ENCODE data around the gene FREY1.

Gene FREY1, protein sequence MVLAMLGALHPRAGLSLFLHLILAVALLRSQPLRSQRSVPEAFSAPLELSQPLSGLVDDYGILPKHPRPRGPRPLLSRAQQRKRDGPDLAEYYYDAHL

DNA sequence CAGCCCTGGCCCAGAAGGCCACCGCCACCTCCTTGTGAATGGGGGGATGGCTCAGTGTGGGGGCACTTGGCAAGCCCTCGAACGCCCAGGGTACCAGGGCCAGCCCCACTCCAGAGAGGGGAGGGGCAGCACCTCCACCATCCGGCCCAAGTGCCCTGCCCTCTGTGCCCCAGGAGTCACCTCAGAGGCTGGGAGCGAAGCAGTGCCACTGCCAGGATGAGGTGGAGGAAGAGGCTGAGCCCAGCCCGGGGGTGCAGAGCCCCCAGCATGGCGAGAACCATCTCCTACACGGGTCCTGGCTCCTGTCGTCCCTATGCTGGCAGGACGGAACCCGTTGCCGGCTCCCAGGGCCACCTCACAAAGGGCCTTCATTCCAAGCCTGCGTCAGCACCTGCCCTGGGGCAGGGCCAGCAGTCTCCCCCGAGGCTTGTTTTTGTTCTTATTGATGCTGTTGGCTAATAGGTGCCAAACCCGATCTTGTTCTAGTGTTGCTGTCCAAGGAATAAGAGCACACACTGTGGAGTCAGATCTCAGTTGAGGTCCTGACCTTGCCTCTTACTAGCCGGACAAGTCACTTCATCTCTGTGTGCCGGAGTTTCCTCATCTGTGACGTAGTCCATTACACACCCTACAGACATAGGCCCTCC, at the start of gene FREY1:
Gene FREY1, minus strand, starts transcription at position 307 of the 647 bp plus-strand sequence. Its CDS starts 26 bp downstream, at position 281.
- no peak for DNase-seq

DNA sequence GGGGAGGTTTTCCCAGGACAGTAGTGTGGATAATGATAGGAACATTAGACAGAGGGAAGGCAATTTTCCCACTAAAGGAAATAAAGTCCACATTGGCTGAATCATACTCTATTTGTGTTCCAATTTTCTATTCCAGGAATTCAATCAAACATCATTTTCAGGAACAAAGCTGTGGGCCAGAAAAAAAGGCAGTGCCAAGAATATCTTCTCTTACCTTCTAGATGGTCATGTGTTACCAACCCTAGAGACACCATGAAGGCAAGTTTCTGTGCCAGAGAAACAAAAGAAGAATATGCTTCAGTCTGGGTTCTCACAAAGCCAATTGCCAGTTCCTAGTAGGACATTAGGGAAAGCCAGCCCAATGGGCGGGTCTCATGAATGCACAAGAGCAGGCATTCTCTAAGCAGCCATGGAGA, 42.9 kb upstream of the FREY1 start:
- DNase-seq = no peak

DNA sequence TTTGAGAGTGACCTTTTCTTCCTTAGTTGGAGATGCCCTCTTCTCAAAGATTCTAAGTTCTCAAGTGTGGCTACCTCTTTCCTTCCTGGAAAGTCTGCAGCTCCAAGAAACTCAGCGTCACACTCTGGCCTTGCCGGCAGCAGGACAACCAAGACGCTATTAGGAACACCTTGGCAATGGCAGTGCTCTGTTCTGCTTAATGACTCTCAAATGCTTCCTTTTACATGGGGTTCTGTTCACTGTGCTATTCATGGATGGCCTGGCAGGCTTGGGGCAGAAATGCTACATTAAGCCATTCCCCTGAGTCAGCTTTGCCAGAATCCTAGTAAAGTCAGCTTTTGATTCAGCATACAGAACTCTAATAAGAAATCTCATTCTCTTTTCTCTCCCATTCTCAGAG, 41.3 kb upstream of the FREY1 start:
- no peak for DNase-seq

GRCh38 chr11:45947885-45948284, 40.8 kb upstream of the FREY1 start:
- DNase-seq = no peak

- DNase-seq = no peak
Measured at GRCh38 chr11:45945397-45945999, 38.4 kb upstream of the FREY1 start.

DNA sequence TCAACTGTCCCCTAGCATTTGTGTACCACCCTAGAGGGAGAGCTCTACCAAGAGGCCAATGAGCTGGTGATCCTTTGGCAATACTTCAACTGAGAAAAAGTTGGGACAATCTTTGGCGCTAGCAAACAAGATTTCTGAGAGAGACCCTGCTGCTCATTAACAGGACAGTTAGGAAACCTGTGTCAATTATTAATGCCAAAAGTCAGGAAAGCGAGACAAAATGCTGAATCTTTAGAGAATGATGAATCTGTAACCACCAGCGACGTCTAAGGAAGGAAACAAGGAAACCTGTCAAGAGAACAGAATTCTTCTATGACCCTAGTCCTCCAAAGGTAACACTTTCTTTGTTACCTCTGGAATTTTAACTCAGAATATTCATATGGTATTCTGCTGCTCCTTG, 35.3 kb upstream of the FREY1 start:
- DNase-seq = no peak

- no peak for DNase-seq
Measured at GRCh38 chr11:45941285-45941684, 34.2 kb upstream of the FREY1 start.

- no peak for DNase-seq
Measured at GRCh38 chr11:45939836-45940235, 32.8 kb upstream of the FREY1 start.

DNA sequence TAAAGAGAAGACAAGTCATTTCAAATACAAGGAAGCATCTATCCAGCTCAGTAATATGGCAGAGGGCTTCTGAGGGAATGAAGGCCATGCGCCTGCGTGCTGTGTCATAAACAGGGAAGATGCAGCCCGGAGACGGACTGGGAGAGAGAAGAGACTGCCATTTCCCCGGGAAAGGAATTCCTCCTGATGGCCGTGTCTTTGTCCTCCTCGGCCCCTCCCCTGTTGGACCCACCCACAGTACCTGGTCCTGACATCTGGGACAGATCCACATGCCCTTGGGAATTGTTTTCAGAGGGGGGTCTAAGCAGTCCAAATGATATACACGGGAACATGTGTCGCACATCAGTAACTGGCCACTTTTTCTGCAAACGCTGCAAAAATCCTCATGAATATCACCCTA, 30.8 kb upstream of the FREY1 start:
- no peak for DNase-seq

- DNase-seq = no peak
Measured at GRCh38 chr11:45936511-45937054, 29.5 kb upstream of the FREY1 start.

GRCh38 chr11:45935349-45936064, 28.4 kb upstream of the FREY1 start:
- DNase-seq = no peak

- no peak for DNase-seq
Measured at GRCh38 chr11:45934580-45935318, 27.7 kb upstream of the FREY1 start.

GRCh38 chr11:45933846-45934579, 26.9 kb upstream of the FREY1 start:
- DNase-seq = no peak

DNA sequence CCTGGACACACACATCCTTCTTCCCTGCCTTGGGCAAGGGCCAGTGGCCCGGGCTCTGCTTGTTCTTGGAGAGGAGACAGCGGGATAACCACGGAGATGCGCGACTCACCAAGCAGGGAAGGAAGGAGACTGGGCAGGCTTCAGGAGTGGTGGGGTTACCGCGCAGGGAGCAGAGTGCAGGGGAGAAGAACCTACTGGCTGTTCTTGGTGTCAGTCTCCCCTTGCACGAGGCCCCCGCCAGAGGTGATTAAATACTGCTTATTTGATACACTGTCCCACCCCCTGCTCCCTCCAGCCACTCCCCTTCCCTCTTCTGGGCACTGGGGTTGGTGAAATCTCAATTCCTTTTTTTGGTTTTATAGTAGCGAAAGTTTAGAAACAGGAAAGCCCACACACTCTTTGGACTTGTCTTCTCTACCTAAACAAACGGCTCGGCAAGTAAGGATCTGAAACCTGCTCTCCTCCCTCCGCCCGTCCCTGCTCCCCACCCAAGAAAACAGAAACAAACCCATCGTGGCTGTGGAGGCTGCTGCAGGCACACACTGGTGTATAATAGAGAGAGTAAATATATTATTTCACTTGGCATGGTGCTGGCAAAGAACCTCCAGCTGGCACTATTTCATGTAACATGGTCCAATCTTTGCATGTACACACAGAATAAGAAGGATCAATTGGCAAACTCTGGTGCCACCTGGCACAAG, 26.2 kb upstream of the FREY1 start:
- no peak for DNase-seq

DNA sequence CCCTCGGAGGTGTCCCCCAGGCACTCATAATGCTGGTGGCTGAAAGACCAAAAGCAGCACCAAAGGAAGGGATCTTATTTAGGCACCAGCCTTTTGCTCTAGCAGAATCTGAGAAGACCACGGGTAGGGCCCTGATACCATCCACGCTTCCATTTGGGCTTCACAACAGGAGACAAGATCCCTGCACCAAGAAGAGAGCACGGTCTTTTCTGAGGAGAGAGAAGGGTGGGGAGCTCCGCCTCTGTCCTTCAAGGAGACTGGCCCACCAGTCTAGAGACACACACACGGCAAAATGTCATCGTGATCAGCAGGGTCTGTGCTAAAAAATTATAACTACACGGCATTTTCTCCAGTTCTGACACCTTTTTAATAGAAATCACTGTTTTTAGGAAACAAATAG, 25.1 kb upstream of the FREY1 start:
- no peak for DNase-seq

DNA sequence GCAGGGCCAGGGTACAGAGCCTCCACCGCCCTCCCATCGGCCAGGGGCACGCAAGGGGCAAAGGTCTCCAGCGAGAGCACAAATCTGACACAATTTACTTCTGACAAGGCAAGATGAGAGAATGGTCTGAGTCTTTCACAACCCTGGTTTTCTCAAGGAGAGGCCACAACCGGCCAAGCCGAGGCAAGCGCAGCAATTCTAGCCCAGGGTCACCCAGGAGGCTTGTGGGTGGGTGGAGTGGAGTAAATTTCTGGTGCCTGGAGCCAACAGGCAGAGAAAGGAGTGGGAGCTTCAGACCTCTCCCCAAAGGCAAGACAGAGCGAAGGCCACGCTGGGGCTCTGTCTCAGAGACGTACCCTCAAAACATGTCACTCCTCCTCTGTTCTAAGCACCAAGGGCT, 24.7 kb upstream of the FREY1 start:
- DNase-seq = no peak

GRCh38 chr11:45930951-45931570, 24.0 kb upstream of the FREY1 start:
- no peak for DNase-seq

GRCh38 chr11:45930031-45930794, 23.1 kb upstream of the FREY1 start:
- DNase-seq = no peak

DNA sequence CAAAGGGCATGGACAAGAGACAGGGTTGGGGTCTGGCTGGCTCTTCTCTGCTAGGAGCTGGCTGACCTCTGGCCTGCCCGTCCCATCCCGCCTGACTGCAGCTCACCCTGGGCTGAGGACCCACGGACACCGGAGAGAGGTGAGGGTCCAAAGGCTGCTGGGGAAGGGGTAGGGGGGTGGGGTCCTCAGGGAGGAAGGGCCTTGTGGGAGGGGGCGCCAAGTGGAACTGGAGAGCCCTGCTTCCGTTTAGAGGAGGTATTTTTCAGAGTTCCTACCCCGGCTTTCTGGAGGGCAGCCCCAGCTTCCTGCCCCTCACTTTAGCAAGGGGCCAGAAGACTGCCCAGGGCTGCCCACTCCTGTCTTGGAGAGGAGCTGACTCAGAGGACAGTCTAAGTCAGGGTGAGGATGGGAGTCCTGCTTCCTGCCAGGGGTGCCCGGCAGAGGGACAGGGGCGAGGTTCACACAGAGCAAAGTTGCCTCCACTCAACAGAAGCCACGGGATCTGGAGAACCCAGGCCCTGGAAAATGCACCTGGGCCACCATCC, 22.5 kb upstream of the FREY1 start:
- no peak for DNase-seq

Measured in stimulated activated CD4-positive, alpha-beta T cell treated with anti-CD3 and anti-CD28 coated beads, Interleukin-4, amount 100 ng/mL, for 24 hours (primary cell).